HG03103 (cell line): ENCODE data around the gene ACAT2.
"Not testable (repeated sequence)": the region's sequence is repeated elsewhere in the genome, so short reads cannot be mapped to it uniquely, and the experiment has no call there.

ENCODE experiments used
- ATAC-seq: cut with Tn5 transposase; IDR thresholded peaks from one replicate; pipeline ENCODE4 v1.9.1; 2021; ENCODE audit warnings: low read depth; ENCODE audit not compliant: unreplicated experiment

ACAT2 gene

GRCh38 chr6:159806021-159806458 is 44.2 kb downstream of the ACAT2 start:
- ATAC-seq: no peak

- no peak for ATAC-seq
These were observed 45.5 kb downstream of the ACAT2 start for GRCh38 chr6:159807150-159807858.

GRCh38 chr6:159808647-159809046 is 46.8 kb downstream of the ACAT2 start:
- ATAC-seq: no peak

- no peak for ATAC-seq
These were observed 47.3 kb downstream of the ACAT2 start for GRCh38 chr6:159809149-159809548.

GRCh38 chr6:159813781-159814180 is 51.9 kb downstream of the ACAT2 start:
- ATAC-seq: no peak

- ATAC-seq: no peak
These were observed 53.6 kb downstream of the ACAT2 start for GRCh38 chr6:159815410-159815809.

- not testable (repeated sequence) for ATAC-seq
These were observed 54.9 kb downstream of the ACAT2 start for GRCh38 chr6:159816775-159817174.

GRCh38 chr6:159817951-159818739 is 56.3 kb downstream of the ACAT2 start:
- no peak for ATAC-seq

GRCh38 chr6:159819098-159819497 is 57.3 kb downstream of the ACAT2 start:
- ATAC-seq: no peak

- no peak for ATAC-seq
These were observed 58.2 kb downstream of the ACAT2 start for GRCh38 chr6:159819932-159820640.

- ATAC-seq: no peak
These were observed 59.3 kb downstream of the ACAT2 start for GRCh38 chr6:159821122-159821521.

GRCh38 chr6:159821726-159822125 is 59.9 kb downstream of the ACAT2 start:
- no peak for ATAC-seq

- no peak for ATAC-seq
These were observed 62.1 kb downstream of the ACAT2 start for GRCh38 chr6:159823953-159824352.

- not testable (repeated sequence) for ATAC-seq
These were observed 62.8 kb downstream of the ACAT2 start for GRCh38 chr6:159824690-159825089.

- ATAC-seq: no peak
These were observed 64.2 kb downstream of the ACAT2 start for GRCh38 chr6:159826004-159826403.

GRCh38 chr6:159826968-159827647 is 65.3 kb downstream of the ACAT2 start:
- ATAC-seq: no peak

GRCh38 chr6:159828074-159828473 is 66.2 kb downstream of the ACAT2 start:
- no peak for ATAC-seq
